Measurements from ENCODE around the gene NFIC. TPM values are rescaled to one million over a fixed set of nuclear protein-coding genes. Genes with fewer than 3 reads are reported as not detected.

NFIC gene
- total and polyA plus RNA-seq, 10 of the 15 experiments (the other 5 are each of a cell fraction or from before 2014, with no cell fraction given): 0.71 to 53.5 (median 10.2) TPM

DNA sequence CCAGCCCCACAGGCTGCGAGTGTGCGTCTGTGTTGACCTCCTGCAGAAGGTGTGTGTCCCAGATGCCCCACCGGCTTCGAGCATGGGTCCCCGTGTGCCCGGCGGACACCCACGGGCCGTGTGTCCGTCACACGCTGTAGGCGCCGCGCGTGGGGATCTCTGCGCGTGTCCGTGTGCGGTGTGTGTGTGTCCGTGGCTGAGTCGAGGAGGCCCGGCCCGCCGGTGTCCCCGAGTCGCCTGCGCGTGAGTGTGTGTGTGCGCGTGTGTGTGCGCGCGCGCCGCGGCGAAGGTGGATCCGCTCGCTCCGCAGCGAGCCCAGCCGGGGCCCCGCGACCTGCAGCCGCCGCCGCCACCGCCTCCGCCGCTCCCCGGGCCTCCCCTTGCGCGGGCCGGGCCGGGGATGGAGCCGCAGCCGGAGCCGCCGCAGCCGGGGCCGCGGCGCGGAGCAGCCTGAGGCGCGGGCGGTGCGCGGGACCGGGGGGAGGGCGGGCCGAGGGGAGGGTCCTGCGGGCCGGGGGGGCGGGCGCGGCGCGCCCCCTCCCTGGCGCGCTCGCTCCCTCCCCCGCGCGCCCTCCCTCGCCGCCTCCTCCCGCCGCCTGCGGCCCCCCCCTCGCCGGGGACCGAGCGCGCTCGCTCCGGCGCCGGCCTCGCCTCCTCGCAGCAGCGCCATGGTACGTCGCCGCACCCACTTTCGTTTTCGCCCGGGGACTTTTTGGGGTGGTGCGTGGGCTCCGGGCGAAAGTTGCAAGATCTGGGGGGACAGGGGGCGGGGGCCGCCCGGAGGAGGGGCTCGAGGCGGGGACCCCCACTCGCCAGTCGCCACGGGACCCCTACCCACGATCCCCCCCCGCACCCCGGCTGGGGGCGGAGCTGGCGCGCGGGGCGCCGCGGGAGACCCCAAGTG is 7.1 kb upstream of the NFIC start (continued):
- no peak for TF ChIP-seq ATF2 (IDR thresholded peaks at IDR 0.05; ENCODE audit: low read length)
- TF ChIP-seq CHD4 (IDR thresholded peaks at IDR 0.05): no peak
- TF ChIP-seq CUX1 (IDR thresholded peaks at IDR 0.05; ENCODE audit: insufficient replicate concordance, low read depth, low read length): no peak
- TF ChIP-seq BCLAF1 (IDR thresholded peaks at IDR 0.05): no peak
- no peak for TF ChIP-seq ZNF274 (IDR thresholded peaks at IDR 0.05; ENCODE audit: insufficient read depth, insufficient read length)
- no peak for TF ChIP-seq ZNF384 (IDR thresholded peaks at IDR 0.05; ENCODE audit: borderline replicate concordance, low read depth, low read length)
- no peak for TF ChIP-seq MEF2B (IDR thresholded peaks at IDR 0.05; ENCODE audit: partially characterized antibody, poor library complexity, severe bottlenecking)
- TF ChIP-seq NBN (IDR thresholded peaks at IDR 0.05): 0 out of 2 replicates have a peak, but pooled peaks have one; percentile 9
- no peak; the same call in 1 of the 2 replicates for TF ChIP-seq YY1 (IDR thresholded peaks at IDR 0.05; ENCODE audit: low read depth, low read length)
- no peak for TF ChIP-seq RELA (IDR thresholded peaks at IDR 0.05; ENCODE audit: borderline replicate concordance, partially characterized antibody)
- peak; percentile 44; the same call in 1 of the 2 replicates for TF ChIP-seq LARP7 (IDR thresholded peaks at IDR 0.05)
- TF ChIP-seq POLR2AphosphoS5 (IDR thresholded peaks at IDR 0.05; ENCODE audit: low read length): no peak
- TF ChIP-seq POU2F2 (IDR thresholded peaks at IDR 0.05; ENCODE audit: borderline replicate concordance, low read depth, low read length): no peak
- TF ChIP-seq, protein P1, sequence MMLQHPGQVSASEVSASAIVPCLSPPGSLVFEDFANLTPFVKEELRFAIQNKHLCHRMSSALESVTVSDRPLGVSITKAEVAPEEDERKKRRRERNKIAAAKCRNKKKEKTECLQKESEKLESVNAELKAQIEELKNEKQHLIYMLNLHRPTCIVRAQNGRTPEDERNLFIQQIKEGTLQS (IDR thresholded peaks at IDR 0.05; ENCODE audit: borderline replicate concordance, extremely low read depth, low read depth, low read length): no peak
- TF ChIP-seq POLR2AphosphoS2 (IDR thresholded peaks at IDR 0.05; ENCODE audit: low read depth, low read length): no peak
- no peak for TF ChIP-seq PAX5 (IDR thresholded peaks at IDR 0.05; ENCODE audit: borderline replicate concordance, low read depth, low read length)
- peak; percentile 55; the same call in 1 of the 2 replicates for TF ChIP-seq IKZF1 (conservative IDR thresholded peaks at IDR 0.05)
- peak in 1 of 2 experiments; percentile 46; a peak in 1 of 3 replicates for TF ChIP-seq EGR1 (IDR thresholded peaks at IDR 0.05; ENCODE audit: borderline replicate concordance in 1 of 2, low read depth in 2 of 2, low read length in 2 of 2)
- no peak for TF ChIP-seq CEBPB (IDR thresholded peaks at IDR 0.05; ENCODE audit: borderline replicate concordance in 1 of 2, low read depth in 2 of 2, low read length in 2 of 2)
